H1 (cell line): ENCODE results near the gene DGKD. TPM values are rescaled to one million over a fixed set of nuclear protein-coding genes. Genes with fewer than 3 reads are reported as not detected.

Source experiments
- CTCF ChIA-PET: fragments of 300-600 bp; sonication (Branson Sonifier 250); formaldehyde crosslinking; loops from one replicate; lab custom pipeline; 2021; ENCODE audit not compliant: partially characterized antibody; lab: Charles Lee
- POLR2A ChIA-PET: fragments of 300-600 bp; sonication (Branson Sonifier 250); formaldehyde crosslinking; loops from one replicate; lab custom pipeline; 2021; ENCODE audit warnings: inconsistent platforms; ENCODE audit not compliant: partially characterized antibody; lab: Charles Lee
- DNase-seq, 2 experiments: peaks; one replicate each; pipeline versions ENCODE4 v3.0.0 to v3.0.0-alpha.2; 2010 to 2022; ENCODE audit warnings: low spot score in 2 of 2, low read depth in 1 of 2, mixed read lengths in 1 of 2
- FAIRE-seq: peaks from 2 replicates; lab custom pipeline; 2011; peaks lifted over from hg19 to GRCh38; lab: Jason Lieb, UNC
- H2AFZ ChIP-seq: 2 replicates; pipeline ENCODE4 v1.8.1; 2012; ENCODE audit warnings: low read length, inconsistent platforms
- H2AK5ac ChIP-seq: 2 replicates; pipeline ENCODE4 v1.6.1; 2013; ENCODE audit warnings: low read depth, low read length
- H2BK120ac ChIP-seq: replicated peaks from 2 replicates; pipeline ENCODE3; 2013; ENCODE audit warnings: low read depth, low read length, inconsistent platforms
- H2BK12ac ChIP-seq: 2 replicates; pipeline ENCODE4 v1.6.1; 2013; ENCODE audit warnings: low read depth, low read length
- H2BK15ac ChIP-seq: 2 replicates; pipeline ENCODE4 v1.6.1; 2013; ENCODE audit warnings: low read length
- H2BK20ac ChIP-seq: 2 replicates; pipeline ENCODE4 v1.6.1; 2013; ENCODE audit warnings: low read length
- H2BK5ac ChIP-seq: 2 replicates; pipeline ENCODE4 v1.6.1; 2013; ENCODE audit warnings: low read depth, low read length
- H3K14ac ChIP-seq: 2 replicates; pipeline ENCODE4 v1.6.1; 2013; ENCODE audit warnings: inconsistent platforms; ENCODE audit not compliant: insufficient read length
- H3K18ac ChIP-seq: 2 replicates; pipeline ENCODE4 v1.6.1; 2013; ENCODE audit warnings: low read length; ENCODE audit errors: extremely low read depth
- H3K23ac ChIP-seq: 2 replicates; pipeline ENCODE4 v1.6.1; 2013; ENCODE audit warnings: inconsistent platforms; ENCODE audit not compliant: insufficient read length
- H3K23me2 ChIP-seq: 2 replicates; pipeline ENCODE4 v1.6.1; 2013; ENCODE audit warnings: low read depth, low read length
- H3K27ac ChIP-seq: 2 replicates; pipeline ENCODE4 v1.6.1; 2011; ENCODE audit warnings: low read depth, low read length, inconsistent platforms
- H3K27me3 ChIP-seq, 4 experiments: replicated peaks in 1 of 4; 1 replicate in 1 of 4; 2 replicates in 3 of 4; pipeline versions ENCODE4 v1.6.1 to v1.8.1; 2011 to 2013; ENCODE audit warnings: low read length in 3 of 4, mild to moderate bottlenecking in 3 of 4, inconsistent platforms in 2 of 4, mixed read lengths in 2 of 4, moderate library complexity in 1 of 4; ENCODE audit not compliant: control insufficient read depth in 3 of 4, insufficient read depth in 3 of 4; ENCODE audit errors: extremely low read depth in 1 of 4
- H3K36me3 ChIP-seq, 4 experiments: 2 replicates each; pipeline versions ENCODE4 v1.6.1 to v1.8.1; 2011 to 2013; ENCODE audit warnings: mild to moderate bottlenecking in 4 of 4, low read length in 3 of 4, moderate library complexity in 2 of 4, control low read depth in 1 of 4, inconsistent platforms in 1 of 4; ENCODE audit not compliant: insufficient read depth in 4 of 4, control insufficient read depth in 2 of 4
- H3K4ac ChIP-seq: replicated peaks from 2 replicates; pipeline ENCODE3; 2013; ENCODE audit warnings: low read length, low read depth, mixed read lengths, inconsistent platforms; ENCODE audit not compliant: insufficient read length
- H3K4me1 ChIP-seq, 4 experiments: replicated peaks in 1 of 4; 1 replicate in 1 of 4; 2 replicates in 3 of 4; pipeline versions ENCODE4 v1.6.1 to v1.8.1; 2011 to 2013; ENCODE audit warnings: low read length in 3 of 4, inconsistent platforms in 2 of 4, mixed read lengths in 1 of 4; ENCODE audit not compliant: insufficient read depth in 4 of 4, control insufficient read depth in 3 of 4
- H3K4me2 ChIP-seq, 2 experiments: 2 replicates each; pipeline versions ENCODE4 v1.6.1 to v1.8.1; 2011 to 2013; ENCODE audit warnings: low read depth in 2 of 2, low read length in 2 of 2, control low read depth in 1 of 2, inconsistent platforms in 1 of 2, mild to moderate bottlenecking in 1 of 2; ENCODE audit not compliant: insufficient read depth in 1 of 2
- H3K4me3 ChIP-seq, 4 experiments: fragments of 200-600, 300-600 bp in 1 of 4; sonication (generic), shearing (Covaris generic), sonication (Bioruptor Twin) in 1 of 4; 2 replicates each; pipeline versions ENCODE4 v1.5.1 to v1.8.1; 2011 to 2016; ENCODE audit warnings: low read length in 4 of 4, low read depth in 3 of 4, control low read depth in 2 of 4, inconsistent platforms in 2 of 4, mild to moderate bottlenecking in 2 of 4, mixed read lengths in 1 of 4, moderate library complexity in 1 of 4; ENCODE audit not compliant: insufficient read depth in 2 of 4; ENCODE audit errors: extremely low read depth in 1 of 4
- H3K56ac ChIP-seq: replicated peaks from 2 replicates; pipeline ENCODE3; 2013; ENCODE audit warnings: low read depth, mild to moderate bottlenecking, mixed read lengths, low read length, inconsistent platforms; ENCODE audit not compliant: insufficient read length
- H3K79me1 ChIP-seq: 2 replicates; pipeline ENCODE4 v1.6.1; 2013; ENCODE audit warnings: low read depth, low read length, control low read depth
- H3K79me2 ChIP-seq, 2 experiments: 2 replicates each; pipeline versions ENCODE4 v1.6.1 to v1.8.1; 2012 to 2013; ENCODE audit warnings: low read length in 2 of 2, mild to moderate bottlenecking in 2 of 2, inconsistent platforms in 1 of 2; ENCODE audit not compliant: insufficient read depth in 2 of 2, control insufficient read depth in 1 of 2
- H3K9ac ChIP-seq, 4 experiments: replicated peaks in 1 of 4; 1 replicate in 1 of 4; 2 replicates in 3 of 4; pipeline versions ENCODE4 v1.6.1 to v1.8.1; 2011 to 2013; ENCODE audit warnings: low read depth in 3 of 4, low read length in 3 of 4, control low read depth in 2 of 4, mild to moderate bottlenecking in 2 of 4, moderate library complexity in 2 of 4, inconsistent platforms in 1 of 4; ENCODE audit errors: extremely low read depth in 1 of 4
- H3K9me3 ChIP-seq, 2 experiments: 2 replicates each; pipeline versions ENCODE4 v1.6.1 to v1.8.1; 2012 to 2013; ENCODE audit warnings: mild to moderate bottlenecking in 2 of 2, moderate library complexity in 2 of 2, control low read depth in 1 of 2, inconsistent platforms in 1 of 2, low read depth in 1 of 2, low read length in 1 of 2, mixed read lengths in 1 of 2; ENCODE audit not compliant: insufficient read depth in 2 of 2
- H4K20me1 ChIP-seq, 2 experiments: replicated peaks in 1 of 2; 2 replicates each; pipeline versions ENCODE3 to v1.8.1; 2011 to 2013; ENCODE audit warnings: inconsistent platforms in 2 of 2, low read length in 2 of 2, mild to moderate bottlenecking in 1 of 2; ENCODE audit not compliant: insufficient read depth in 2 of 2, control insufficient read depth in 1 of 2
- H4K5ac ChIP-seq: 2 replicates; pipeline ENCODE4 v1.6.1; 2013; ENCODE audit warnings: low read length, low read depth, mixed read lengths, inconsistent platforms; ENCODE audit not compliant: insufficient read length
- H4K8ac ChIP-seq: 2 replicates; pipeline ENCODE4 v1.8.0; 2013; ENCODE audit warnings: mild to moderate bottlenecking, moderate library complexity, low read length, inconsistent platforms; ENCODE audit not compliant: insufficient read depth; ENCODE audit errors: extremely low read depth
- H4K91ac ChIP-seq: replicated peaks from 2 replicates; pipeline ENCODE3; 2013; ENCODE audit warnings: low read length, mixed read lengths, inconsistent platforms; ENCODE audit not compliant: insufficient read length
- BACH1 ChIP-seq: IDR thresholded peaks from 2 replicates; pipeline ENCODE4 v1.6.1; 2012; ENCODE audit warnings: low read length, improper control_type of control experiment
- E2F6 ChIP-seq: IDR thresholded peaks from 2 replicates; pipeline ENCODE4 v1.6.1; 2012; ENCODE audit warnings: inconsistent platforms
- FOSL1 ChIP-seq: IDR thresholded peaks from 2 replicates; pipeline ENCODE4 v1.6.1; 2011; ENCODE audit warnings: mild to moderate bottlenecking, low read depth, low read length, moderate library complexity; ENCODE audit not compliant: insufficient read depth
- MAFK ChIP-seq: IDR thresholded peaks from 2 replicates; pipeline ENCODE4 v1.6.1; 2012; ENCODE audit warnings: low read depth, mild to moderate bottlenecking, improper control_type of control experiment, low read length
- PHF8 ChIP-seq: fragments of 200-600 bp; sonication (generic); conservative IDR thresholded peaks from 2 replicates; pipeline ENCODE4 v1.7.1; 2012; ENCODE audit warnings: low read depth, mild to moderate bottlenecking, inconsistent platforms, low read length, moderate library complexity
- POLR2A ChIP-seq, 2 experiments: IDR thresholded peaks; 1 replicate in 1 of 2; 2 replicates in 1 of 2; pipeline ENCODE4 v1.6.1; 2011; ENCODE audit warnings: low read depth in 2 of 2, low read length in 2 of 2, mild to moderate bottlenecking in 2 of 2; ENCODE audit errors: control extremely low read depth in 1 of 2
- POU5F1 ChIP-seq: IDR thresholded peaks from 2 replicates; pipeline ENCODE4 v1.6.1; 2011; ENCODE audit warnings: low read depth, mild to moderate bottlenecking, low read length, moderate library complexity
- SIN3A ChIP-seq, 2 experiments: IDR thresholded peaks in 1 of 2; conservative IDR thresholded peaks in 1 of 2; 2 replicates each; pipeline ENCODE4 v1.6.1; 2011 to 2012; ENCODE audit warnings: low read length in 2 of 2, improper control_type of control experiment in 1 of 2, low read depth in 1 of 2, mild to moderate bottlenecking in 1 of 2
- SIX5 ChIP-seq: IDR thresholded peaks from 2 replicates; pipeline ENCODE4 v1.6.1; 2011; ENCODE audit warnings: mild to moderate bottlenecking, low read depth, low read length
- SP1 ChIP-seq: IDR thresholded peaks from 2 replicates; pipeline ENCODE4 v1.6.1; 2011; ENCODE audit warnings: low read depth, low read length
- SP4 ChIP-seq: IDR thresholded peaks from 2 replicates; pipeline ENCODE4 v1.6.1; 2012; ENCODE audit warnings: low read length, inconsistent platforms
- TEAD4 ChIP-seq: IDR thresholded peaks from 2 replicates; pipeline ENCODE4 v1.6.1; 2012; ENCODE audit warnings: low read depth, low read length, inconsistent platforms, mixed read lengths
- WGBS, 2 experiments: shearing (Covaris generic) in 1 of 2; methylation state at CpG; one replicate each; pipeline versions ENCODE4 v1.1.6 to v1.1.7; 2013 to 2015; ENCODE audit warnings: low lambda C conversion rate in 2 of 2, mixed read lengths in 2 of 2, inconsistent platforms in 1 of 2, low coverage in 1 of 2, missing lambda C conversion rate in 1 of 2; ENCODE audit not compliant: insufficient replicate concordance in 2 of 2, insufficient coverage in 1 of 2, insufficient read length in 1 of 2; ENCODE audit errors: extremely low coverage in 1 of 2, missing lambda C conversion rate in 1 of 2; 5-methylcytosine and 5-hydroxymethylcytosine counted together
- polyA plus RNA-seq, 7 experiments: library from polyadenylated mRNA; depleted of rRNA in 3 of 7; stranded (reverse) in 5 of 7; unstranded in 2 of 7; fragments of >200 nt in 5 of 7; fragments of 200-250 nt in 2 of 7; gene quantifications; 1 replicate in 5 of 7; 2 replicates in 1 of 7; 4 replicates in 1 of 7; pipeline versions ENCODE4 v1.2.1 to v1.2.3, GENCODE V29; 2011 to 2013; ENCODE audit warnings: missing spikeins in 2 of 7, mixed read lengths in 2 of 7
- total RNA-seq: library from RNA; stranded (reverse); fragmentation: NEBNext Ultra II Directional; extraction: Animal tissue kit (Norgen Biotek cat#: 25700); gene quantifications from 2 replicates; pipeline ENCODE4 v1.2.1, GENCODE V29; 2021

The DGKD gene
- total and polyA plus RNA-seq, 2 of the 8 experiments (the other 6 are each of a cell fraction or from before 2014, with no cell fraction given), result 7.7 to 30.9 TPM

GRCh38 chr2:233468047-233468740 lies 113.9 kb downstream of the DGKD start:
- Histone ChIP-seq H3K27me3 (no peaks in the 10 kb centered on the region), H2BK15ac (no peak overlapping the region), H3K4me1 (no peaks in the 10 kb centered on the region), H3K4me3 (no peak overlapping the region), H3K4ac (no peak overlapping the region), H3K36me3 (peaks cover 2 to 11% (median 5%) of the 10 kb centered on the region in 4 experiments; a peak in 5 of 8 replicates), H4K5ac (no peak overlapping the region), H3K23ac (no peak overlapping the region), H2BK5ac (no peak overlapping the region), H3K79me1 (no peaks in the 10 kb centered on the region), H3K27ac (no peak overlapping the region), H3K14ac (no peak overlapping the region), H3K9me3 (no peaks in the 10 kb centered on the region), H2BK12ac (no peak overlapping the region), H3K9ac (no peak overlapping the region), H3K79me2 (no peaks in the 10 kb centered on the region), H4K8ac (peak overlapping the region; percentile 25; the same call in 1 of the 2 replicates), H4K91ac (no peak overlapping the region), H2AFZ (no peak overlapping the region), H3K18ac (no peak overlapping the region), H3K4me2 (no peak overlapping the region), H2BK120ac (no peak overlapping the region), H2BK20ac (no peak overlapping the region), H2AK5ac (no peak overlapping the region), H3K56ac (no peak overlapping the region), H4K20me1 (peaks cover 0 to 3% of the 10 kb centered on the region in 2 experiments), H3K23me2 (peaks cover under 1% of the 10 kb centered on the region; the same call in 1 of the 2 replicates)
- 83% methylated on average over 22 of the region's 22 CpGs; no CpG with 5 or more reads in 1 of the 2 experiments for WGBS, 2 experiments
- no peak for FAIRE-seq
- no peak for DNase-seq
- ChIA-PET CTCF (interaction anchor here (1.1 to 3.2 kb wide), 4 partner anchors 12 to 63 kb away, joined by 3 to 12 read pairs (median 6); no protein-coding TSS in a partner anchor), POLR2A (no interaction called here)
- no peak for TF ChIP-seq SIX5
- no peak for TF ChIP-seq E2F6
- no peak for TF ChIP-seq POLR2A (IDR thresholded peaks at IDR 0.05; ENCODE audit: control extremely low read depth in 1 of 2, low read depth in 2 of 2, low read length in 2 of 2)
- no peak for TF ChIP-seq SIN3A (conservative IDR thresholded peaks at IDR 0.05 in 1 of 2, IDR thresholded peaks at IDR 0.05 in 1 of 2; ENCODE audit: low read depth in 1 of 2, low read length in 2 of 2)
- no peak for TF ChIP-seq POU5F1
- no peak for TF ChIP-seq SP4
- TF ChIP-seq FOSL1, result no peak
- no peak for TF ChIP-seq SP1
- no peak for TF ChIP-seq TEAD4
- no peak for TF ChIP-seq PHF8
- TF ChIP-seq BACH1, result no peak
- TF ChIP-seq MAFK, result no peak
